Muscle of leg (tissue), 16 donors: ENCODE data around the gene ROMO1. TPM values are rescaled to one million over a fixed set of nuclear protein-coding genes. Genes with fewer than 3 reads are reported as not detected.
A peak's percentile ranks its signal among the peaks of the same experiment; 100 is the strongest.

Experiments
- DNase-seq: peaks from one replicate; pipeline ENCODE4 v3.0.0; 2013
- H3K27ac ChIP-seq: one replicate; pipeline ENCODE4 v1.5.1; 2013; ENCODE audit warnings: mild to moderate bottlenecking, low read length, control low read depth
- H3K27me3 ChIP-seq: one replicate; pipeline ENCODE4 v1.6.1; 2013; ENCODE audit warnings: low read length; ENCODE audit not compliant: control insufficient read depth, insufficient read depth
- H3K36me3 ChIP-seq: one replicate; pipeline ENCODE4 v1.6.1; 2013; ENCODE audit warnings: low read length; ENCODE audit not compliant: control insufficient read depth, insufficient read depth
- H3K4me1 ChIP-seq: one replicate; pipeline ENCODE4 v1.6.1; 2013; ENCODE audit warnings: low read length; ENCODE audit not compliant: control insufficient read depth, insufficient read depth
- H3K4me3 ChIP-seq: one replicate; pipeline ENCODE4 v1.5.1; 2013; ENCODE audit warnings: low read length, control low read depth
- H3K9me3 ChIP-seq: replicated peaks from 2 replicates; pipeline ENCODE4 v1.6.1; 2013; ENCODE audit warnings: low read depth, low read length; ENCODE audit not compliant: control insufficient read depth
- WGBS: methylation state at CpG from one replicate; pipeline ENCODE4 v1.1.5; 2013; ENCODE audit warnings: missing lambda C conversion rate; ENCODE audit not compliant: insufficient coverage; 5-methylcytosine and 5-hydroxymethylcytosine counted together
- long read RNA-seq, 11 donors: transcript quantifications; one replicate each; lab custom pipeline, GENCODE V29; 2026
- polyA plus RNA-seq, 8 donors: library from polyadenylated mRNA; unstranded; fragments of 120-200 nt; gene quantifications; one replicate each; pipeline versions ENCODE4 v1.2.1 to v1.2.3, GENCODE V29; 2013; ENCODE audit warnings: inconsistent platforms in 1 of 8, low replicate concordance in 1 of 8; ENCODE audit not compliant: insufficient read length in 8 of 8, insufficient read depth in 1 of 8
- total RNA-seq: library from RNA; stranded (reverse); fragments of 120-200 nt; gene quantifications from one replicate; pipeline ENCODE4 v1.2.4, GENCODE V29; 2013

Gene ROMO1
- 186 TPM for total RNA-seq
- 100 to 1,000 TPM in 1 of 8 donors, 10 to 100 TPM in 7; 70.9 to 104 (median 84.6) TPM for polyA plus RNA-seq
- long read RNA-seq, donor 1, transcript ROMO1-201 (2 exons, 496 nt) = minor isoform, 13 of 52 reads
- long read RNA-seq, donor 1, transcript ROMO1-204 (3 exons, 498 nt) = minor isoform, 17 of 52 reads
- long read RNA-seq, donor 1, transcript ROMO1-203 (3 exons, 422 nt) = major isoform, 22 of 52 reads
- long read RNA-seq, donor 1, partial matches to known transcripts = 0 of 52 reads
- long read RNA-seq, donor 1, other reads (novel, unspliced or antisense) = 0 of 52 reads
- long read RNA-seq, donor 2, transcript ROMO1-204 (3 exons, 498 nt) = minor isoform, 7 of 23 reads
- long read RNA-seq, donor 2, transcript ROMO1-203 (3 exons, 422 nt) = major isoform, 12 of 23 reads
- long read RNA-seq, donor 2, partial matches to known transcripts = 0 of 23 reads
- long read RNA-seq, donor 2, other reads (novel, unspliced or antisense) = 0 of 23 reads
- long read RNA-seq, donor 3, transcript ROMO1-203 (3 exons, 422 nt) = major isoform, 54 of 265 reads
- long read RNA-seq, donor 3, transcript ROMO1-201 (2 exons, 496 nt) = minor isoform, 8 of 265 reads
- long read RNA-seq, donor 3, transcript ROMO1-204 (3 exons, 498 nt) = minor isoform, 32 of 265 reads
- long read RNA-seq, donor 3, partial matches to known transcripts = 152 of 265 reads
- long read RNA-seq, donor 3, other reads (novel, unspliced or antisense) = 19 of 265 reads
- long read RNA-seq, donor 4, transcript ROMO1-203 (3 exons, 422 nt) = major isoform, 67 of 117 reads
- long read RNA-seq, donor 4, transcript ROMO1-201 (2 exons, 496 nt) = minor isoform, 27 of 117 reads
- long read RNA-seq, donor 4, transcript ROMO1-204 (3 exons, 498 nt) = minor isoform, 23 of 117 reads
- long read RNA-seq, donor 4, partial matches to known transcripts = 0 of 117 reads
- long read RNA-seq, donor 4, other reads (novel, unspliced or antisense) = 0 of 117 reads
- long read RNA-seq, donor 5, transcript ROMO1-204 (3 exons, 498 nt) = minor isoform, 59 of 264 reads
- long read RNA-seq, donor 5, transcript ROMO1-203 (3 exons, 422 nt) = major isoform, 160 of 264 reads
- long read RNA-seq, donor 5, transcript ROMO1-201 (2 exons, 496 nt) = minor isoform, 45 of 264 reads
- long read RNA-seq, donor 5, partial matches to known transcripts = 0 of 264 reads
- long read RNA-seq, donor 5, other reads (novel, unspliced or antisense) = 0 of 264 reads
- long read RNA-seq, donor 6, transcript ROMO1-204 (3 exons, 498 nt) = minor isoform, 68 of 276 reads
- long read RNA-seq, donor 6, transcript ROMO1-201 (2 exons, 496 nt) = minor isoform, 56 of 276 reads
- long read RNA-seq, donor 6, transcript ROMO1-203 (3 exons, 422 nt) = major isoform, 146 of 276 reads
- long read RNA-seq, donor 6, partial matches to known transcripts = 6 of 276 reads
- long read RNA-seq, donor 6, other reads (novel, unspliced or antisense) = 0 of 276 reads
- long read RNA-seq, donor 7, transcript ROMO1-204 (3 exons, 498 nt) = minor isoform, 45 of 212 reads
- long read RNA-seq, donor 7, transcript ROMO1-203 (3 exons, 422 nt) = major isoform, 127 of 212 reads
- long read RNA-seq, donor 7, transcript ROMO1-201 (2 exons, 496 nt) = minor isoform, 38 of 212 reads
- long read RNA-seq, donor 7, partial matches to known transcripts = 0 of 212 reads
- long read RNA-seq, donor 7, other reads (novel, unspliced or antisense) = 0 of 212 reads
- long read RNA-seq, donor 8, transcript ROMO1-203 (3 exons, 422 nt) = major isoform, 82 of 153 reads
- long read RNA-seq, donor 8, transcript ROMO1-204 (3 exons, 498 nt) = minor isoform, 38 of 153 reads
- long read RNA-seq, donor 8, transcript ROMO1-201 (2 exons, 496 nt) = minor isoform, 28 of 153 reads
- long read RNA-seq, donor 8, partial matches to known transcripts = 5 of 153 reads
- long read RNA-seq, donor 8, other reads (novel, unspliced or antisense) = 0 of 153 reads
- long read RNA-seq, donor 9, transcript ROMO1-201 (2 exons, 496 nt) = minor isoform, 26 of 163 reads
- long read RNA-seq, donor 9, transcript ROMO1-203 (3 exons, 422 nt) = major isoform, 82 of 163 reads
- long read RNA-seq, donor 9, transcript ROMO1-204 (3 exons, 498 nt) = minor isoform, 55 of 163 reads
- long read RNA-seq, donor 9, partial matches to known transcripts = 0 of 163 reads
- long read RNA-seq, donor 9, other reads (novel, unspliced or antisense) = 0 of 163 reads
- long read RNA-seq, donor 10, transcript ROMO1-203 (3 exons, 422 nt) = major isoform, 119 of 233 reads
- long read RNA-seq, donor 10, transcript ROMO1-201 (2 exons, 496 nt) = minor isoform, 51 of 233 reads
- long read RNA-seq, donor 10, transcript ROMO1-204 (3 exons, 498 nt) = minor isoform, 54 of 233 reads
- long read RNA-seq, donor 10, partial matches to known transcripts = 9 of 233 reads
- long read RNA-seq, donor 10, other reads (novel, unspliced or antisense) = 0 of 233 reads
- long read RNA-seq, donor 11, transcript ROMO1-201 (2 exons, 496 nt) = minor isoform, 22 of 152 reads
- long read RNA-seq, donor 11, transcript ROMO1-203 (3 exons, 422 nt) = major isoform, 92 of 152 reads
- long read RNA-seq, donor 11, transcript ROMO1-204 (3 exons, 498 nt) = minor isoform, 38 of 152 reads
- long read RNA-seq, donor 11, partial matches to known transcripts = 0 of 152 reads
- long read RNA-seq, donor 11, other reads (novel, unspliced or antisense) = 0 of 152 reads

- Histone ChIP-seq H3K27me3 (no peaks in the 10 kb centered on the region), H3K9me3 (no peaks in the 10 kb centered on the region), H3K4me1 (peaks cover 11% of the 10 kb centered on the region), H3K36me3 (peaks cover 24% of the 10 kb centered on the region), H3K4me3 (peak within 1 kb of the TSS; percentile 96), H3K27ac (peak within 1 kb of the TSS; percentile 96)
- under 1% methylated on average over 76 of the region's 81 CpGs for WGBS
- peak; percentile 95 for DNase-seq
Observed at GRCh38 chr20:35699127-35699956, at the start of gene ROMO1, which contains the start of gene NFS1. TSS of gene ROMO1 (plus strand) at chr20:35699405. CDS start at chr20:35699633, 228 bp downstream. TSS of gene NFS1 (minus strand) at chr20:35699352. CDS start at chr20:35699288, 64 bp downstream.

GRCh38 chr20:35650632-35651031 is 48.6 kb upstream of the ROMO1 start:
- peaks cover 30% of the 10 kb centered on the region for H3K36me3 ChIP-seq
- no peak overlapping the region for H3K27ac ChIP-seq

GRCh38 chr20:35651958-35652357 is 47.2 kb upstream of the ROMO1 start:
- H3K27me3 ChIP-seq = no peaks in the 10 kb centered on the region
- peaks cover 30% of the 10 kb centered on the region for H3K36me3 ChIP-seq
- no peak overlapping the region for H3K27ac ChIP-seq
- H3K4me1 ChIP-seq = no peaks in the 10 kb centered on the region
- no peaks in the 10 kb centered on the region for H3K9me3 ChIP-seq
- H3K4me3 ChIP-seq = no peak overlapping the region
- DNase-seq = no peak

More at GRCh38 chr20:35650632-35651031, 48.6 kb upstream of the ROMO1 start:
- Histone ChIP-seq H3K4me1 (no peaks in the 10 kb centered on the region), H3K27me3 (no peaks in the 10 kb centered on the region), H3K9me3 (no peaks in the 10 kb centered on the region), H3K4me3 (no peak overlapping the region)
- DNase-seq = no peak
- no CpG with 5 or more reads among the region's 3 CpGs for WGBS

- Histone ChIP-seq H3K36me3 (peaks cover 30% of the 10 kb centered on the region), H3K27me3 (no peaks in the 10 kb centered on the region), H3K4me3 (no peak overlapping the region), H3K4me1 (no peaks in the 10 kb centered on the region), H3K27ac (no peak overlapping the region), H3K9me3 (no peaks in the 10 kb centered on the region)
- WGBS = 98% methylated on average over 9 of the region's 13 CpGs
- no peak for DNase-seq
Observed at GRCh38 chr20:35652641-35653429, 46.4 kb upstream of the ROMO1 start.

- Histone ChIP-seq H3K4me1 (no peaks in the 10 kb centered on the region), H3K9me3 (no peaks in the 10 kb centered on the region), H3K27me3 (no peaks in the 10 kb centered on the region), H3K4me3 (no peak overlapping the region), H3K36me3 (peaks cover 30% of the 10 kb centered on the region), H3K27ac (no peak overlapping the region)
- no peak for DNase-seq
- 100% methylated on average over 3 of the region's 3 CpGs for WGBS
Observed at GRCh38 chr20:35653430-35653734, 45.8 kb upstream of the ROMO1 start.

- H3K27ac ChIP-seq = no peak overlapping the region
- no peak overlapping the region for H3K4me3 ChIP-seq
- no peaks in the 10 kb centered on the region for H3K27me3 ChIP-seq
- H3K36me3 ChIP-seq = peaks cover 30% of the 10 kb centered on the region
- no peaks in the 10 kb centered on the region for H3K9me3 ChIP-seq
- WGBS = 100% methylated on average over 1 of the region's 4 CpGs
- DNase-seq = no peak
- no peaks in the 10 kb centered on the region for H3K4me1 ChIP-seq
Observed at GRCh38 chr20:35653893-35654292, 45.3 kb upstream of the ROMO1 start.

- Histone ChIP-seq H3K27me3 (no peaks in the 10 kb centered on the region), H3K9me3 (no peaks in the 10 kb centered on the region), H3K4me1 (no peaks in the 10 kb centered on the region), H3K36me3 (peaks cover 30% of the 10 kb centered on the region), H3K4me3 (no peak overlapping the region), H3K27ac (no peak overlapping the region)
- DNase-seq = no peak
- 92% methylated on average over 9 of the region's 9 CpGs for WGBS
Observed at GRCh38 chr20:35654415-35654814, 44.8 kb upstream of the ROMO1 start.
